Heart right ventricle (tissue), 16 donors: ENCODE results near the gene ADAMTSL3. TPM values are rescaled to one million over a fixed set of nuclear protein-coding genes. Genes with fewer than 3 reads are reported as not detected.

ENCODE experiments used
- ATAC-seq, 8 donors: fragments of 200-7000 bp; cut with Tn5 transposase; one replicate each; pipeline ENCODE4 v1.9.1; 2020; ENCODE audit warnings: mild to moderate bottlenecking in 8 of 8, moderate library complexity in 8 of 8, moderate number of reproducible peaks in 1 of 8
- DNase-seq, 2 donors: peaks; one replicate each; pipeline ENCODE4 v3.0.0-alpha.2; 2020
- H3K27ac ChIP-seq, 10 donors: fragments of 200-600 bp; sonication (generic) in 2 of 10; one replicate each; pipeline versions ENCODE4 v1.5.0 to v1.8.0; 2020 to 2022; ENCODE audit warnings: mild to moderate bottlenecking in 3 of 10
- H3K27me3 ChIP-seq, 7 donors: fragments of 200-600 bp; one replicate each; pipeline ENCODE4 v1.8.0; 2021 to 2022; ENCODE audit warnings: mild to moderate bottlenecking in 2 of 7
- H3K36me3 ChIP-seq, 9 donors: fragments of 200-600 bp; sonication (generic) in 1 of 9; one replicate each; pipeline versions ENCODE4 v1.5.0 to v1.8.0; 2020 to 2022; ENCODE audit warnings: mild to moderate bottlenecking in 2 of 9
- H3K4me1 ChIP-seq, 9 donors: fragments of 200-600 bp; sonication (generic) in 1 of 9; one replicate each; pipeline versions ENCODE4 v1.5.0 to v1.8.0; 2020 to 2022; ENCODE audit warnings: mild to moderate bottlenecking in 4 of 9
- H3K4me3 ChIP-seq, 10 donors: fragments of 200-600 bp; sonication (generic) in 2 of 10; one replicate each; pipeline versions ENCODE4 v1.5.0 to v1.8.0; 2020 to 2022; ENCODE audit warnings: mild to moderate bottlenecking in 7 of 10, moderate library complexity in 2 of 10
- H3K9me3 ChIP-seq, 11 donors: fragments of 200-600 bp in 10 of 11; sonication (generic) in 2 of 11; one replicate each; pipeline versions ENCODE4 v1.5.0 to v1.8.0; 2013 to 2022; ENCODE audit warnings: mild to moderate bottlenecking in 2 of 11, control low read depth in 1 of 11, moderate library complexity in 1 of 11
- CTCF ChIP-seq, 9 donors: fragments of 200-600 bp; sonication (generic) in 2 of 9; IDR thresholded peaks; one replicate each; pipeline versions ENCODE4 v1.5.0 to v1.8.0; 2021 to 2022; ENCODE audit warnings: antibody characterized with exemption in 9 of 9, mild to moderate bottlenecking in 5 of 9, moderate library complexity in 1 of 9
- WGBS, 2 donors: extraction: QIAGEN DNeasy Blood & Tissue Kit; methylation state at CpG; one replicate each; pipeline ENCODE4 v1.1.7; 2013; ENCODE audit warnings: inconsistent platforms in 1 of 2; 5-methylcytosine and 5-hydroxymethylcytosine counted together
- intact Hi-C, 10 donors: fragments of 100-400 bp; cut with DNase I; formaldehyde crosslinking; loops; one replicate each; pipeline versions ENCODE4 v1.11.1 to v1.14.2; 2022
- polyA plus RNA-seq, 2 donors: library from polyadenylated mRNA; stranded (reverse); fragments of 200-250 nt; gene quantifications; one replicate each; pipeline ENCODE4 v1.2.3, GENCODE V29; 2013
- total RNA-seq, 10 donors: library from RNA; stranded (reverse); fragmentation: NEBNext Ultra II Directional in 3 of 10; extraction: Animal tissue kit (Norgen Biotek cat#: 25700) in 3 of 10; gene quantifications; one replicate each; pipeline versions ENCODE4 v1.2.1 to v1.2.4, GENCODE V29; 2021 to 2023
- donor health status: Arrhythmogenic right ventricular cardiomyopathy.
- donor health status: ischemic (EF 13 %, LVEDD 7.1; RV severe dilation, severe dysfunction).
- donor health status: healthy with polysubstance abuse.
- donor health status: DM: no; HTN: yes; CAD: no.
- donor health status: DM: no; HTN: no; CAD: no.
- donor health status: ischemic (EF 25% LVEDD 6.9; RV normal size, moderate dysfunction).
- donor health status: ischemic (EF 25% LVEDD 5.7; RV mildly dilated, moderate dysfunction).
- donor health status: healthy.
- donor health status: DM: yes; HTN: yes; CAD: no.
- donor health status: Ischemic cardiomyopathy.
- donor health status: ischemic (EF 35%, LVEDD 5.7; RV mildly dilated, moderate dysfunction).
- donor health status: nonischemic (EF 11% LVEDD 7.7; RV severe dilation, severe dysfunction).
- donor health status: DM: yes; HTN: yes; CAD: no.
- donor health status: PGD.
- donor health status: ischemic (EF 29% LVEDD 5.4; RV normal size, mild dysfunction).
- donor health status: nonischemic (EF 23%, LVEDD 6.1; RV moderate dilation, normal function).

The ADAMTSL3 gene
- total and polyA plus RNA-seq, 12 donors = 1.6 to 15.4 (median 11.0) TPM

- no peak overlapping the region for H3K27ac ChIP-seq
- DNase-seq (no peak), ATAC-seq (no peak)
- H3K4me3 ChIP-seq = no peak overlapping the region
- intact Hi-C loops = no loop called here
- H3K4me1 ChIP-seq = peaks cover 0 to 15% (median 8%) of the 10 kb centered on the region in 9 donors
- WGBS, 2 donors = 94 to 97% methylated on average over 8 of the region's 8 CpGs
- H3K9me3 ChIP-seq = no peaks in the 10 kb centered on the region
- TF ChIP-seq CTCF (IDR thresholded peaks at IDR 0.05) = no peak
- H3K36me3 ChIP-seq = peaks cover 0 to 8% (median 0%) of the 10 kb centered on the region in 9 donors
- no peaks in the 10 kb centered on the region for H3K27me3 ChIP-seq
Observed at GRCh38 chr15:83818591-83818990, 164.7 kb downstream of the ADAMTSL3 start.

GRCh38 chr15:83830381-83830780 is 176.5 kb downstream of the ADAMTSL3 start:
- Histone ChIP-seq H3K27ac (no peak overlapping the region), H3K4me1 (peaks cover 0 to 2% (median 0%) of the 10 kb centered on the region in 9 donors), H3K9me3 (peaks cover 0 to 15% (median 0%) of the 10 kb centered on the region in 11 donors), H3K4me3 (no peak overlapping the region), H3K36me3 (peaks cover 0 to 3% (median 0%) of the 10 kb centered on the region in 9 donors), H3K27me3 (no peaks in the 10 kb centered on the region)
- ATAC-seq (no peak), DNase-seq (no peak)
- no peak for TF ChIP-seq CTCF (IDR thresholded peaks at IDR 0.05)
- intact Hi-C loops = loop anchor here in 2 of 10 donors (10.0 kb wide), 2 partner anchors 64 to 86 kb away; no protein-coding TSS in a partner anchor
- WGBS, 2 donors = 74 to 86% methylated on average over 4 of the region's 4 CpGs

- ATAC-seq (no peak), DNase-seq (no peak)
- no peak overlapping the region for H3K27ac ChIP-seq
- peaks cover 0 to 4% (median 0%) of the 10 kb centered on the region in 9 donors for H3K4me1 ChIP-seq
- no peaks in the 10 kb centered on the region for H3K27me3 ChIP-seq
- intact Hi-C loops = loop anchor here in 2 of 10 donors (10.0 kb wide), 2 partner anchors 61 to 89 kb away; no protein-coding TSS in a partner anchor
- no peak for TF ChIP-seq CTCF (IDR thresholded peaks at IDR 0.05)
- H3K9me3 ChIP-seq = no peaks in the 10 kb centered on the region
- peaks cover 0 to 3% (median 0%) of the 10 kb centered on the region in 9 donors for H3K36me3 ChIP-seq
- H3K4me3 ChIP-seq = no peak overlapping the region
- 82 to 89% methylated on average over 4 of the region's 4 CpGs for WGBS, 2 donors
Observed at GRCh38 chr15:83833569-83833968, 179.6 kb downstream of the ADAMTSL3 start.

- no peak for DNase-seq
- intact Hi-C loops = loop anchor here in 2 of 10 donors (5.0 to 10.0 kb wide), 3 partner anchors 59 to 183 kb away; partner anchors contain the start of gene ADAMTSL3 (in 1 of the 2)
- WGBS, 2 donors = 80 to 88% methylated on average over 1 of the region's 1 CpG
- Histone ChIP-seq H3K4me3 (no peak overlapping the region), H3K27me3 (no peaks in the 10 kb centered on the region), H3K9me3 (no peaks in the 10 kb centered on the region), H3K27ac (no peak overlapping the region), H3K36me3 (peaks cover 0 to 3% (median 0%) of the 10 kb centered on the region in 9 donors), H3K4me1 (peaks cover 0 to 4% (median 0%) of the 10 kb centered on the region in 9 donors)
- no peak for TF ChIP-seq CTCF (IDR thresholded peaks at IDR 0.05)
- no peak for ATAC-seq
Observed at GRCh38 chr15:83835479-83835878, 181.6 kb downstream of the ADAMTSL3 start.
